GM19193 (cell line): ENCODE measurements around the gene DCHS1.

Source experiments
- POLR2A ChIP-seq: IDR thresholded peaks from 4 replicates; pipeline ENCODE4 v1.6.1; 2011; ENCODE audit not compliant: insufficient read depth, insufficient read length; ENCODE audit errors: extremely low read depth

Gene DCHS1, protein sequence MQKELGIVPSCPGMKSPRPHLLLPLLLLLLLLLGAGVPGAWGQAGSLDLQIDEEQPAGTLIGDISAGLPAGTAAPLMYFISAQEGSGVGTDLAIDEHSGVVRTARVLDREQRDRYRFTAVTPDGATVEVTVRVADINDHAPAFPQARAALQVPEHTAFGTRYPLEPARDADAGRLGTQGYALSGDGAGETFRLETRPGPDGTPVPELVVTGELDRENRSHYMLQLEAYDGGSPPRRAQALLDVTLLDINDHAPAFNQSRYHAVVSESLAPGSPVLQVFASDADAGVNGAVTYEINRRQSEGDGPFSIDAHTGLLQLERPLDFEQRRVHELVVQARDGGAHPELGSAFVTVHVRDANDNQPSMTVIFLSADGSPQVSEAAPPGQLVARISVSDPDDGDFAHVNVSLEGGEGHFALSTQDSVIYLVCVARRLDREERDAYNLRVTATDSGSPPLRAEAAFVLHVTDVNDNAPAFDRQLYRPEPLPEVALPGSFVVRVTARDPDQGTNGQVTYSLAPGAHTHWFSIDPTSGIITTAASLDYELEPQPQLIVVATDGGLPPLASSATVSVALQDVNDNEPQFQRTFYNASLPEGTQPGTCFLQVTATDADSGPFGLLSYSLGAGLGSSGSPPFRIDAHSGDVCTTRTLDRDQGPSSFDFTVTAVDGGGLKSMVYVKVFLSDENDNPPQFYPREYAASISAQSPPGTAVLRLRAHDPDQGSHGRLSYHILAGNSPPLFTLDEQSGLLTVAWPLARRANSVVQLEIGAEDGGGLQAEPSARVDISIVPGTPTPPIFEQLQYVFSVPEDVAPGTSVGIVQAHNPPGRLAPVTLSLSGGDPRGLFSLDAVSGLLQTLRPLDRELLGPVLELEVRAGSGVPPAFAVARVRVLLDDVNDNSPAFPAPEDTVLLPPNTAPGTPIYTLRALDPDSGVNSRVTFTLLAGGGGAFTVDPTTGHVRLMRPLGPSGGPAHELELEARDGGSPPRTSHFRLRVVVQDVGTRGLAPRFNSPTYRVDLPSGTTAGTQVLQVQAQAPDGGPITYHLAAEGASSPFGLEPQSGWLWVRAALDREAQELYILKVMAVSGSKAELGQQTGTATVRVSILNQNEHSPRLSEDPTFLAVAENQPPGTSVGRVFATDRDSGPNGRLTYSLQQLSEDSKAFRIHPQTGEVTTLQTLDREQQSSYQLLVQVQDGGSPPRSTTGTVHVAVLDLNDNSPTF (N-terminal part only)

DNA sequence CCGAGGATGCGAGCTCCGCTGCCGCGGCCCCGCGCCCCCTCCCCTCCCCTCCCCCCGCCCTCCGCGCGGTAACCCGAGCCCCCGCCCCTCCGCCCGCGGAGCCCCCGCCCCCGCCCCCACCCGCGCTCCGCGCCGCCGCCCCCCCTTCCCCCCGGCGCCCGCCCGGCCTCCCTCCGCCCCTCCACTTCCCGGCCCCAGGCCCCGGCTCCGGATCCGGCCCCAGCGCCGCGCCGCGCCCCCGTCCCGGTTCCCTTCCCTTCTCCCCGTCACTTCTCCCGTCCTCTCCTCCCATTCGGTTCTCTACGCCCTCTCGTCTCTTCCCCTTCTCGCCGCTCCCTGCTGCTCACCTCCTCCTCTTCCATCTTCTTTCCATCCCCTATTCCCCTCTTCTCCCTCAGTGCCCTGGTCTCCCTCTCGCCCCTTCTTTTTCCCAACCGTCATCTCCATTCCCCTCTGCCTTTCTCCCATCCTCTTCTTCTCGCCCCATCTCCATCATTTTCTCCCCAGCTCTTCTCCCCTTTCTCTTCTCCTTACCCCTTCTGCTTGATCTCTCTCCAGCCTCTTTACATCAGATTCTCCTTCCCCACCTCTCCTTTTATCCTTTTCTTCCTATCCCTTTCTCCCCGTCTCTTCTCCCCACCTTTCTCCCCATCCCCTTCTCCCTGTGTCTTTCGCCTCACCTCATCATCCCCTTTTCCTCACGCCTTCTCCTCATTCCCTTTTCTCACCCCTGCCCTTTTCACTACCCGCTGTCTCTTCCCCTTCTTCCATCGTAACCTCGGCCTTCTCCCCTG, at the start of gene DCHS1:
Gene DCHS1, minus strand, starts transcription at position 20 of the 794 bp plus-strand sequence. CDS start 14,196 bp downstream, outside the sequence.
- no peak for TF ChIP-seq POLR2A

GRCh38 chr11:6703247-6704063, 47.8 kb upstream of the DCHS1 start:
- TF ChIP-seq POLR2A = no peak

- TF ChIP-seq POLR2A = no peak
Measured at GRCh38 chr11:6695377-6695776, 39.8 kb upstream of the DCHS1 start.

GRCh38 chr11:6694229-6694535, 38.6 kb upstream of the DCHS1 start:
- TF ChIP-seq POLR2A = no peak

DNA sequence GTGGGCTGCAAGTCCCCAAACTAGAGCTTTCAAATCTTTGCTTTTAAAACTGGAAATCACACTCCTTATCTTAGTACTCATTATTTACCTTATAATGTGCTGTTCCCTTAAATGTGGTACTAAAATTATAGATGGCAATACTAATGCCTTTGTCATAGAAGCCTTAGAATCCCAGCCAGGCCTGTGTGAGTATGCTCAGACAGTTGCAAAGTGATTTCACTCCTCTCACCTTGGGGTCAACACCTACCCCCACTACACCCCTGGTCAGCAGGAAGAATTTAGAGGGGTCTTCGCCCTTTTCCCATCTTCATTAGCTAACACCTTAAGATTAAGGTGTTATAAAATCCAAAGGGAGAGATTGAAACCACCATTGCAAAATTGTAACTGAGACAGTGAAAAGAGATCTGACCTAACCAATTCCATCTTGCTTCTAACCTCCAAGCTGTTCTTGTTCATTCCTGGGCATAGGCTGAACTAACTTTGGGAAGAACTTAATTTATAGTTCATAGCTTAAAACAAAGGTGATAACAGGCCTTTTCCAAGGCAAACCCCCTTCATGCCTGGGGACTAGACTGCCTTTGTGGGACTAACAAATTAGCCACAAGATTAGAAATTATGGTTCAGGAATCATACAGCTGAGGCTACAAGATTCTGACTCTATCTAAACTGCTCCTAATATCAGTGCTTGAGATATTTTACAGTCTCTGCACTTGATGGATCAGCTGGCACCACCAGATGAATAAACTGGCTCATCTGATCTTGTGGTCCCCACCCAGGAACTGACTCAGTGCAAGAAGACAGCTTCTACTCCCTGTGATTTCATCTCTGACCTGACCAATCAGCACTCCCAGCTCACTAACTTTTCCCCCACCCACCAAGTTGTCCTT, 38.0 kb upstream of the DCHS1 start:
- TF ChIP-seq POLR2A = no peak

DNA sequence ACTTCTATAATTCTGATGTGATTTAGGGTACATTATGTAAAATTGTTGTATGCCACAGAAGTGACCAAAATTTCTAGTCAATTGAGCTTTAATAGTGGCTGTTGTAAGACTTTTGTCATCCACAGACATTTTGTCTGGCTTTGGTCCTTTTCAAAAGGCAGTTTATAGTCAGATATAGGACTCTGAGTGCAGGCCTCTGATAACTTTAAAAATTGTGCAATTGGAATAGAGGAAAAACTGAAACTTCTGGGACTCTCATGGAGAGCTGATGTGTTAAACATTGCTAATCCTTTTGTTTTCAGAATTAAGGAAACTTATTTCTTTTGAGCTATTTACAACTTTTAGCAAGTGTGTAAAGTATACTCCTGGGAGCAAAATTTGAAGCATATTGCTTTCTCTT, 36.5 kb upstream of the DCHS1 start:
- TF ChIP-seq POLR2A = no peak

GRCh38 chr11:6687876-6688275, 32.3 kb upstream of the DCHS1 start:
- TF ChIP-seq POLR2A = no peak

GRCh38 chr11:6686006-6686405, 30.4 kb upstream of the DCHS1 start:
- TF ChIP-seq POLR2A = no peak

DNA sequence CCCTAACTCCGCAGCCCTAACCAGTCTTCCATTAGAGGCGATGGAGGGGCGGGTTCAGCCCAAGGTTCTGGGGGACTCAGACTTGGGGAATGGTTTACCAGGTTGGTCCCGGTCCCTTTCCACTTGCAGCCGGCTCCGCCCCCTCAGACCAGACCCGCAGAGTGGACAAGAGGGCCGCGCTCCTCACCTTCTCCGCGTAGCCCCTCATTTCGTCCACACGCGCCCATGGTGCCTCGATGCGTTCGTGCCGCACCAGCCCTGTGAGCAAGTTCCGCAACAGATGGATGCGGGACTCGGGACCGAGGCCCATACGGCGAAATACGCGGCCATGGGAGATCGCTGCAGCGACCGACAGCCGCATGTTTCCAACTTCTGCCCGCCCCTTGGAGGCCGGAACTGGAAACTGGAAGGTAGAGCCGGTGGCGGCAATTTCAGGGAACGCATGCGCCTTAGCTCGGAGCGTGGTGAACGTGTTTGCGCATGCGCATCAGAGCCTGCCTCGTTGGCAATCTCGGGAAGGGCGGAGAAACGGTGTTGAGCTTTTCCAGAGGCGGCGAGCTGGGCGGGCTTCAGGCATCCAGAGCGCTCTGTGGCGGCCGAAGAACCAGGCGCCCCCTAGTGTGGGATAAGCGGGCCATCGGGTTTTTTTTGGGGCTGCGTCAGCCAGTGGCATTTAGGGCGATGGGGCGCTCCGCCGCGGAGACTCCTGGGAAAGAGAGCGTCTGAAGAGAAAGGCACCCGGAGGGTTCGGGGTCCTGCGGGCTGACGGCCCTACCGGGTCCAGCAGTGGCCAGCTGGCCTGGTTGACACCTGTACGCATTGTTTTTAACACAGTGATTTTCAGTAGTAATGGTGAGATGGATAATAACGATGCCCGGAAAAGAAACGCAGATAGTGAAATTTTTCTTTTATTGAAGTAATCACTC, 27.6 kb upstream of the DCHS1 start, which contains the start of gene MRPL17:
Gene MRPL17, minus strand, starts transcription at position 405 of the 926 bp plus-strand sequence. Its CDS starts 44 bp downstream, at position 361.
- TF ChIP-seq POLR2A = peak; percentile 97

GRCh38 chr11:6682591-6682935, 27.0 kb upstream of the DCHS1 start:
- no peak for TF ChIP-seq POLR2A

- no peak for TF ChIP-seq POLR2A
Measured at GRCh38 chr11:6681949-6682348, 26.3 kb upstream of the DCHS1 start.

- no peak for TF ChIP-seq POLR2A
Measured at GRCh38 chr11:6681505-6681904, 25.9 kb upstream of the DCHS1 start.
